ENCODE measurements around the gene TTC28. TPM values are rescaled to one million over a fixed set of nuclear protein-coding genes. Genes with fewer than 3 reads are reported as not detected.

TTC28 gene
- total RNA-seq, 1 experiment from 2014 or later: 0.12 TPM

DNA sequence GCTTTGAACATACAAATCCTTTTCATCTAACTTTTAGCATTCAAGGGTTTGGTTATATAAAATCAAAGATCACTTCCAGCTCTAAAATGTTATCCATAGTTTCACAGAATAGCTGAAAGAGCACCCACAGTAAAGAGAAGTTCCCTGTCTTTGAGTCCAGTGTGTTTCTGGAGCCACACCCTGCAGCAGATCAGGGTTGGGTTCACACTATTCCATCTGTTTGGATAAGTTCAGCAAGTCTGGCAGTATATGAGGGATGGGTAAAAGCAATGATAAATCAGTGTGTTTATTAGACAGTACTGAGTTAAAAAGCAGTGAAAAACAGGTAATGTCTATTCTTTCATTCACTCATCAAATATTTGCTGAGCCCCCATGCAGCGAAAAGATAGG is 624.8 kb downstream of the TTC28 start:
- Histone ChIP-seq H4K20me1 (ENCODE audit: insufficient read depth) (no peaks in the 10 kb centered on the region), H3K27ac (ENCODE audit: low read depth, low read length) (no peak overlapping the region), H3K4me3 (replicated peaks in 1 of 2; ENCODE audit: low read depth in 1 of 2, low read length in 2 of 2) (no peak overlapping the region), H2AFZ (ENCODE audit: low read depth, low read length, poor library complexity, severe bottlenecking) (no peak overlapping the region), H3K27me3 (ENCODE audit: insufficient read depth, low read length) (peaks cover 63% of the 10 kb centered on the region), H3K4me1 (ENCODE audit: control insufficient read depth in 1 of 2, insufficient read depth in 2 of 2, low read length in 2 of 2) (no peaks in the 10 kb centered on the region), H3K79me2 (ENCODE audit: insufficient read depth, low read length) (no peaks in the 10 kb centered on the region), H3K4me2 (ENCODE audit: low read length) (no peak overlapping the region), H3K9ac (ENCODE audit: low read length) (no peak overlapping the region), H3K9me2 (ENCODE audit: insufficient read depth) (no peaks in the 10 kb centered on the region), H3K9me3 (ENCODE audit: control insufficient read depth in 1 of 2, insufficient read depth in 1 of 2, low read depth in 1 of 2, low read length in 2 of 2) (no peaks in the 10 kb centered on the region), H3K36me3 (ENCODE audit: control insufficient read depth in 1 of 2, insufficient read depth in 2 of 2, low read length in 2 of 2) (no peaks in the 10 kb centered on the region)
- ChIA-PET POLR2A (no interaction called here), CTCF (no interaction called here), RAD21 (ENCODE audit: low non-redundant PET in 1 of 2, low total read pairs in 2 of 2, uncharacterized antibody in 2 of 2, unreplicated experiment in 2 of 2) (interaction anchor here in 1 of 2 experiments (1.7 kb wide), 1 partner anchor 541 kb away, joined by 3 read pairs; no protein-coding TSS in a partner anchor)
- no TSS peak for BruUV-seq (replicated peaks)
- ATAC-seq (no peak), DNase-seq (ENCODE audit: low read depth, low spot score) (no peak)
- intact Hi-C loops (cut with micrococcal nuclease): loop anchor here (5.0 to 10.0 kb wide), 2 partner anchors 387 to 770 kb away; no protein-coding TSS in a partner anchor
- TF ChIP-seq CBX3 (IDR thresholded peaks at IDR 0.05; ENCODE audit: low read depth) (no peak), CTCF (IDR thresholded peaks at IDR 0.05 in 2 of 3, conservative IDR thresholded peaks at IDR 0.05 in 1 of 3; ENCODE audit: borderline replicate concordance in 1 of 3, insufficient read depth in 1 of 3, low read depth in 2 of 3, low read length in 2 of 3) (no peak), MAX (IDR thresholded peaks at IDR 0.05) (no peak), SIN3A (IDR thresholded peaks at IDR 0.05; ENCODE audit: low read depth) (no peak), ZNF274 (IDR thresholded peaks at IDR 0.05; ENCODE audit: low read depth, low read length) (no peak), RAD21 (IDR thresholded peaks at IDR 0.05; ENCODE audit: low read depth) (no peak), TCF7L2 (IDR thresholded peaks at IDR 0.05; ENCODE audit: borderline replicate concordance, extremely low read depth, insufficient read depth, insufficient read length) (no peak), SRF (IDR thresholded peaks at IDR 0.05; ENCODE audit: low read depth) (no peak)
